ENCODE results near the gene KCNH6.
A peak's percentile ranks its signal among the peaks of the same experiment; 100 is the strongest.

The KCNH6 gene

GRCh38 chr17:63534078-63534570, 11.0 kb downstream of the KCNH6 start:
- DNase-seq (ENCODE audit: low read depth in 3 of 3, low spot score in 1 of 3), result no peak

DNA sequence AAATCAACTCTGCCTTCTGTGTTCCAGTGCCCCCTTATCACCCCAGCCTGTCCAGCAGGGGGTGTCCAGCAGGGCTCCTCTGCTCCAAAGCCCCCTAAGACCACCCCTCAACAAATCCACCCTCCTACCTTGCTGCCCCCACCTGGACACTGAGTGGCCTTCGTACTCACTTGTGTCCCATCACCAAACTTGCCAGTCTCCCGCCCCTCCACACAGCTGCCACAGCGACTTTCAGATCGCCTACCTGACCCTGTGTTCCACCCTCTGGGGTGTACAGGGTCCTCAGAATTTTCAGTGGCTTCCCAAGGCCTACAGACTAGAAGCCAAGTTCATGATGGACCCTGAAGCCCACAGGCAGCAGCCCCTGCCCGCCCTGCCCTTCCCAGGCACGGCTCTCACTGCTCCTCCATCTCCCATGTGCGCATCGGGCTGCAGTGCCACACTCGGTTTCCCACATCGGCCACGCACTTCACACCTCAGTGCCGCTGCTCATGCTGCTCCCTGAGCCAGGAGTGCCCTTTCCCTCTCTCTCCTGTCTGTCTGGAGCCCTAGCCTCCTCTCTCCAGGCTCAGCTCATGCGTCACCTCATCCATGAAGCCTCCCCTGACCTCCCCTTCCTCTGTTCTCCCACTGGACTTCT, 11.8 kb downstream of the KCNH6 start:
- no peak for DNase-seq (ENCODE audit: low read depth in 3 of 3, low spot score in 1 of 3)

DNA sequence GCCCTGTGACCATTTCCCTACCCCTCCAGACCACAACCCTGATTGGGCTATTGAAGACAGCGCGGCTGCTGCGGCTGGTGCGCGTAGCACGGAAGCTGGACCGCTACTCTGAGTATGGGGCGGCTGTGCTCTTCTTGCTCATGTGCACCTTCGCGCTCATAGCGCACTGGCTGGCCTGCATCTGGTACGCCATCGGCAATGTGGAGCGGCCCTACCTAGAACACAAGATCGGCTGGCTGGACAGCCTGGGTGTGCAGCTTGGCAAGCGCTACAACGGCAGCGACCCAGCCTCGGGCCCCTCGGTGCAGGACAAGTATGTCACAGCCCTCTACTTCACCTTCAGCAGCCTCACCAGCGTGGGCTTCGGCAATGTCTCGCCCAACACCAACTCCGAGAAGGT, 12.5 kb downstream of the KCNH6 start:
- DNase-seq (ENCODE audit: low read depth in 3 of 3, low spot score in 1 of 3), result no peak

DNA sequence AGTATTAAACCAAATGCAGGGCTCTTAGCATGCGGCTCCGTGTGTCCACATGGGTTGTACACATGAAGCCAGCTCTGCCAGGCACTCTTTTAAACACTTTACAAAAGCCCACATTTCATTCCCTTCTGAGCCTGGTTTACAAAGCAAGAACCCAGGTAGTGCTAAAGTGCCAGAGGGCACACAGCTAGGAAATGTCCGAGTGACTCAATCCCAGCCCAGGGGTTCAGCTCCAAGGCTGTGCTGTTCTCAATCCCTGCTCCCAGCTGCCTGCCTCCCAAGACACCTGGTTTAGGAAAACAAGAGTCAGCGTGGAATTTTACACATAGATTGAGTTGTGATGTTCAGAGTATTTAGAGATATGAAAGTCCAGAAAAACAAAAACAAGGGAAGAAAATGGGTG, 13.8 kb downstream of the KCNH6 start:
- no peak for DNase-seq (ENCODE audit: low read depth in 3 of 3, low spot score in 1 of 3)

- no peak for DNase-seq (ENCODE audit: low read depth in 3 of 3, low spot score in 1 of 3)
Observed at GRCh38 chr17:63537991-63538692, 15.0 kb downstream of the KCNH6 start.

GRCh38 chr17:63538693-63539595, 15.8 kb downstream of the KCNH6 start:
- DNase-seq (ENCODE audit: low read depth in 3 of 3, low spot score in 1 of 3), result no peak

- no peak for DNase-seq (ENCODE audit: low read depth in 3 of 3, low spot score in 1 of 3)
Observed at GRCh38 chr17:63540590-63540989, 17.4 kb downstream of the KCNH6 start.

DNA sequence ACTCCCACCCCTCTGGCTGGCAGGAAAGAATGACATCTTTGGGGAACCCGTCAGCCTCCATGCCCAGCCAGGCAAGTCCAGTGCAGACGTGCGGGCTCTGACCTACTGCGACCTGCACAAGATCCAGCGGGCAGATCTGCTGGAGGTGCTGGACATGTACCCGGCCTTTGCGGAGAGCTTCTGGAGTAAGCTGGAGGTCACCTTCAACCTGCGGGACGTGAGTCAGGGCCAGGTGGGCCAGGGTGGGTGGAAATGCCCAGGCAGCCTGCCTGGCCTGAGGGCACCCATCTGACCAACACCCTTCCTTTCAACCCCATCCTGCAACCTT, 19.0 kb downstream of the KCNH6 start:
- no peak for DNase-seq (ENCODE audit: low read depth in 3 of 3, low spot score in 1 of 3)

DNA sequence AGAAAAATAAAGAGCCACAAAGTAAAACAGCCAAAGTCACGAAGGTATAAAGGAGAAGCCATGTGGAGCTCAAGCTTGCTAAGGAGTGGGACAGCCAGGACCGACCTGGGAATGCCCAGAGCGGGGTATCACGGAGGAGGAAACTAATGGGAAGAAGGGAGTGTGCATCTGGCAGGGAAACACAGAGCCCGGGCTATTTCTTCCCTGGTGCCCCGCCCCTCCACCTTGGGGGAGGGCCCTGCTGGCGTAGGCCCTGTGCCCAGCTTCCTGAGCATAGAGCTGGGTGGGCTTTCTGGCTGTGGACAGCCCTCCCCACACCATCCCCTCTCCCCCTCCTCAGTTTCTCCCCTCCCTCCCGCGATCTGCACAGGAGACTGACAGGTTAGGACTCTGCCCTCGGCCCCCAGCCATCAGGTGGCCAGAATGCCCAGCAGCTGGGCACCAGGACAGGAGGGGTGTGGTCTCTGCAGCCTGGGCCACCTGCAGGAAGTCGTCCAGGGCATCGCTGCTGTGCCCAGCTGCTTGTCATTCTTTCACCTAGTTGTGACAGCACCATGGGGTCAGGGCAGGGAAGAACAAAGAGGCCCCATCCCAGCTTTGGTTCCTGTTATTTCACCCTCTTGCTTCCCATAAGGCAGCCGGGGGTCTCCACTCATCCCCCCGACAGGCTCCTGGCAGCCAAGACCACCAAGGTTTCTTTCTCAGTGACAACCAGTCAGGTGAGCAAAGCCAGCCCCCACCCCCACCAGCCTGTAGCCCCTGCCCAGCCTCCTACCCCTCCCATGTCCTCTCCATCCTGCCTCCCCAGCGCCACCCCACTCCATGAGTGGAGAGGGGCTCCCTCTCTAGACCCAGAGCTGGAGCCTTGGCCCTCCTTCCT, 20.0 kb downstream of the KCNH6 start:
- DNase-seq (ENCODE audit: low read depth in 3 of 3, low spot score in 1 of 3), result no peak

GRCh38 chr17:63543822-63544420, 20.8 kb downstream of the KCNH6 start:
- no peak for DNase-seq (ENCODE audit: low read depth in 3 of 3, low spot score in 1 of 3)

DNA sequence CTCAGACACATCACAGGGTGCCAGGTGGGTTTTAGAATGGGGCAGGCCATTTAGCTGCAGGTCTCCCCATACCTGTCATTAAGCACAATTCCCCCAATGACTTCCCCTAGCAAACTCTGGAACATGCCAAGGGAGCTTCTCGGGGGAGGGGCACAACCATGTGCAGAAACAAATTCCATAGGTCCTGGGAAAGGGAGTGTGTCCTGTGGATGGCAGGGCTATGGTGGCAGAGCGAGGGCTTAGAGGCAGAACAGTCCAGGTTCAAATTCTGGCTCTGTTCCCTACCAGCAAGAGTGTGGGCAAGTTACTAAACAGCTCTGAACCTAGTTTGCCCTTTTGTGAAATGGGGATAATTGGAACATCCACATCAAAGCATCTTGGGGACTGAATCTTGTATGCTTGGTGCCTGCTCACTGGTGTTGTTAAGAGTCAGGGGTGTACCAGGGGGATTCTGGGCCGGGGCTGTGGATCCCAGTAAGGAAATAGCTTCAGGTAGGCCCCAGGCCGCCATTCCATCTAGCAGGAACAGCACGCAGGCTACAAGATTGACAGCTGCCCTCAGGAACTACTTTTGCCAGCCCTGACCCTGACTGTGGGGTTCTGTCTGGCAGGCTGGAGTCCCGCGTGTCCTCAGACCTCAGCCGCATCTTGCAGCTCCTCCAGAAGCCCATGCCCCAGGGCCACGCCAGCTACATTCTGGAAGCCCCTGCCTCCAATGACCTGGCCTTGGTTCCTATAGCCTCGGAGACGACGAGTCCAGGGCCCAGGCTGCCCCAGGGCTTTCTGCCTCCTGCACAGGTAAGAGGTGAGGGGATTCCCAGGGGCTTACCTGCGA, 21.5 kb downstream of the KCNH6 start:
- DNase-seq (ENCODE audit: low read depth in 3 of 3, low spot score in 1 of 3), result no peak

DNA sequence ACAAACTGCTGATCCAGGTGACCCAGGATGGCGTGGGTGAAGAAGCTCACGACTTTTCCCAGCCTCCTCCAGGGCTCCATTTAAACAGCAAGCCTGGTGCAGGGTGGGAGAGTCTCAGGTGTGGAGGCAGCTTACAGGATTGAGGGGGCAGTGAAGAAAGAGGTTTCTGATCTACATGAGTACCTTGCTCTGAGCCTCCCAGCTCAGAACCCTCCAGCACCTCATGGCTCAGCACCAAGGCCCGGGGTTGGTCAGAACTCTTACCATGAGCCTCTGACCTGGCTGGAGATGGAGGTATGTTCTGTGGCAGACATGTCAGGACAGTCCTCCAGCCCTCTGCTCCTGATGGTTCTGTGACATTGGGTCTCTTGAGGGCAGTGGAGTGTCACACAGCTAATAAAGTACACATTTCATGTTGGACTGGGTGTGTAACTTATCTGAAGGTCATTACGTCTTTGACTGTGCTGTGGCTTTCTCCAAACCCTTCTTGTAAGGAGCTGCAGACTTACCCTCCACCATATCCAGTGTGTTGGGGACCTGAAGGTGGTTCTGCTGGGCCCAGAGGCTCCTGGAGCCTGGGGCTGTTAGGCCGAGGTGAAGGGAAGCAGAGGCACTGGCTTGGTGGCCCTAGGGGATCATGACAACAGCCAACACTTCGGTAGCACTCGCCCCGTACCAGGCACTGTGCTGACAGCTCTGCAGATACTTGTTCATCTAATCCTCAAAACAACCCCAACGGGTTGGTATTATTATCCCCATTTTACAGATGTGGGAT, 23.3 kb downstream of the KCNH6 start:
- DNase-seq (ENCODE audit: low read depth in 3 of 3, low spot score in 1 of 3), result no peak

DNA sequence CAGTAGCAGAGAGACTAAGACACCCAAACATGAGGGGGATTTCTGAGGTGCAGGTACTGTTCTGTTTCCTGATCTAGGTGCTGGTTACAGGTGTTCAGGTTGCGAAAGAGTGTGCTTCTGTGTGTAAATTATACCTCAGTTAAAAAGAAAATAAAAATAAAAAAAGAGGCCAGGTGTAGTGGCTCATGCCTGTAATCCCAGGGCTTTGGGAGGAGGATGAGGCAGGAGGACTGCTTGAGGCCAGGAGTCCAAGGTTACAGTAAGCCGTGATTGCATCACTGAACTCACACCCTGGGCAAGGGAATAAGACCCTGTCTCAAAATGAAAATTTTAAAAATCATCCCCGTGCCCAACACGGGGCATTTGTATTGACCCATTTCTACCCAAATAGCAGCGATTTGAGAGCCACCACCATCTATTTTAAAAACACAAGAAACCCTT, 23.9 kb downstream of the KCNH6 start:
- no peak for DNase-seq (ENCODE audit: low read depth in 3 of 3, low spot score in 1 of 3)

DNA sequence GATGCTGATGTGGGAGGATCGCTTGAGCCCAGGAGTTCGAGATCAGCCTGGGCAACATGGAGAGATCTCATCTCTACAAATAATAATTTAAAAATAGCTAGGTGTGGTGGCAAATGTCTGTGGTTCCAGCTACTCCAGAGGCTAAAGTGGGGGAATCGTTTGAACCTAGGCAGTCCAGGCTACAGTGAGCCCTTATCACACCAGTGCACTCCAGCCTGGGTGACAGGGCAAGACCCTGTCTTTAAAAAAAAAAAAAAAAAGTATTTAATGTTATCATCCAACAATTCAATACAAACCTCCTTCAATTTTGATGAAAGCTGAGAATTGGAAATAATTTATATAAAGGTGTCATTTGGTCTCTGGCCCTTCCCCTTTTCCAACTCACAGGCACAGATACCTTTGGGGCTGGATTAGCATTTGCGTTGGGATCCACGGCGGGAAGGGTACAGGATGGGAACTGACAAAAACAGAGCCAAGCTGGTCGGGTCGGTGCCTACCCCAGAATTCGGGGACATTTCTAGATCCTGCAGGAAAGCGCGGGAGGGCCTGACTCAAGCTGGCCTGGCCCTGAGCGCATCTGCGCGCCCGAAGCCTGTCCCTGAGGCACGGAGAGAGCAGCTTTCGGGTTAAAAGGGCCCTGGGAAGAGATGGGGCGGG, 26.3 kb downstream of the KCNH6 start:
- DNase-seq (ENCODE audit: low read depth in 3 of 3, low spot score in 1 of 3), result no peak

GRCh38 chr17:63549946-63550816, 27.0 kb downstream of the KCNH6 start, which contains the start of gene DCAF7:
DCAF7 (plus strand) TSS chr17:63550477; CDS start chr17:63550678, 201 bp downstream.
- peak; percentile 96 to 99 (median 99) for DNase-seq (ENCODE audit: low read depth in 3 of 3, low spot score in 1 of 3)

DNA sequence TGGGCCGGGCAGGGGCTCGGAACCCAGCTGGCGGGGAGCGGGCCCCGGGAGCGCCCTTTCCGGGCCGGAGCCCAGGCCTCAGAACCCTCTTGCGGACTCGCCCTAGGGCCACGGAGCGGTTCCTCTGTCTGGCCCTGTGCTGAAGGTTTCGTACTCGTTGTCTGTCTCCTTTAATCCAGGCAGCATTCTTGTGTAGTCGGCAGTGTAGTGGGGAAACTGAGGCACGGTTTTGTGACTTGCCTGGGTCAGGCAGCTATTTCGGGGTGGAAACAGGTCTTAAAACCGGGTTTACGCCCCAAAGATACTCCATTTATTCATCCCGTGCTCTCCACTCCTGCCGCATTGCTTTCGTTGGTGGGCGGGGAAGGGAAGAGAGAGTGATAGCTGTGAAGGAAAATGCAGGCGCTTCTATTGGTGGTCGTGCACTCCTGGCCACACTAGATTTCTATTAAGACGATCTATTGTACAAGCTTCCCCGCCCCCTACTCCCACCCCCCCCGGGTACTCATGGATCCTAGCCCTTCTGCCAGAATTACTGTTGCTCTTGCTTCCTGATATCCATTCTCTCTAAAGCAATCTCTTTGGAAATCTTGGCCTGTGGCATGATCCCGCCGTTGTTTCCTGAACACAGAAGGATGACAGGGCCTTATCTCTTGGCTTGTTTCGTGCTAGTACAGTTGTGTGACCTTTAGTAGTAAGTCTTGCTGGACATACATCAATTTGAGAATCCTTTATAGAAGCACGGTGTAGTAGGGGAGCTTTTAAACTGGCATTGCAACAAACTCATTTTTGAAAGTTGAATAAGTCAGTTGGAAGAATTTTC, 27.9 kb downstream of the KCNH6 start:
- DNase-seq (ENCODE audit: low read depth in 3 of 3, low spot score in 1 of 3), result no peak

All from stimulated activated CD4-positive, alpha-beta T cell treated with anti-CD3 and anti-CD28 coated beads, TNF-alpha, amount 100 ng/mL, for 1 hour (primary cell).